GM19438 (cell line): ENCODE results near the gene OR2T27.
"Not testable (repeated sequence)": the region's sequence is repeated elsewhere in the genome, so short reads cannot be mapped to it uniquely, and the experiment has no call there.

ENCODE experiments used
- ATAC-seq: cut with Tn5 transposase; IDR thresholded peaks from one replicate; pipeline ENCODE4 v1.9.1; 2021; ENCODE audit warnings: low read depth; ENCODE audit not compliant: unreplicated experiment

OR2T27 gene

GRCh38 chr1:248641583-248641982, 13.7 kb downstream of the OR2T27 start:
- ATAC-seq: peak; percentile 10

- ATAC-seq: peak; percentile 33
Measured at GRCh38 chr1:248640906-248641305, 14.4 kb downstream of the OR2T27 start.

GRCh38 chr1:248639652-248640051, 15.7 kb downstream of the OR2T27 start:
- not testable (repeated sequence) for ATAC-seq

GRCh38 chr1:248636612-248637011, 18.7 kb downstream of the OR2T27 start:
- ATAC-seq: not testable (repeated sequence)

GRCh38 chr1:248634991-248635390, 20.3 kb downstream of the OR2T27 start, which contains the start of gene OR2T11:
OR2T11 (minus strand) TSS chr1:248635091; CDS start chr1:248627128, 7,963 bp downstream.
- ATAC-seq: not testable (repeated sequence)

GRCh38 chr1:248631354-248632008, 23.8 kb downstream of the OR2T27 start:
- ATAC-seq: no peak

- no peak for ATAC-seq
Measured at GRCh38 chr1:248630551-248630950, 24.8 kb downstream of the OR2T27 start.

GRCh38 chr1:248627971-248628844, 27.1 kb downstream of the OR2T27 start:
- peak; percentile 94 for ATAC-seq

GRCh38 chr1:248625971-248626370, 29.4 kb downstream of the OR2T27 start:
- no peak for ATAC-seq

GRCh38 chr1:248625166-248625565, 30.2 kb downstream of the OR2T27 start:
- no peak for ATAC-seq

- peak; percentile 91 for ATAC-seq
Measured at GRCh38 chr1:248622570-248623001, 32.7 kb downstream of the OR2T27 start.

GRCh38 chr1:248621770-248622169, 33.6 kb downstream of the OR2T27 start:
- ATAC-seq: no peak

- no peak for ATAC-seq
Measured at GRCh38 chr1:248618878-248619277, 36.5 kb downstream of the OR2T27 start.

- ATAC-seq: no peak
Measured at GRCh38 chr1:248618119-248618518, 37.2 kb downstream of the OR2T27 start.

GRCh38 chr1:248613742-248614141, 41.6 kb downstream of the OR2T27 start:
- no peak for ATAC-seq

GRCh38 chr1:248611883-248612414, 43.4 kb downstream of the OR2T27 start:
- no peak for ATAC-seq

GRCh38 chr1:248610301-248610700, 45.0 kb downstream of the OR2T27 start:
- no peak for ATAC-seq
